CD4-positive, alpha-beta T cell treated with Interleukin-6 at 100 ng/mL for 8 hours (primary cell): ENCODE data around the gene SLC30A2.
A peak's percentile ranks its signal among the peaks of the same experiment; 100 is the strongest.

Source experiments
- DNase-seq: peaks from one replicate; pipeline ENCODE4 v3.0.0-alpha.2; 2020; ENCODE audit warnings: mixed read lengths, low spot score

Gene SLC30A2

DNA sequence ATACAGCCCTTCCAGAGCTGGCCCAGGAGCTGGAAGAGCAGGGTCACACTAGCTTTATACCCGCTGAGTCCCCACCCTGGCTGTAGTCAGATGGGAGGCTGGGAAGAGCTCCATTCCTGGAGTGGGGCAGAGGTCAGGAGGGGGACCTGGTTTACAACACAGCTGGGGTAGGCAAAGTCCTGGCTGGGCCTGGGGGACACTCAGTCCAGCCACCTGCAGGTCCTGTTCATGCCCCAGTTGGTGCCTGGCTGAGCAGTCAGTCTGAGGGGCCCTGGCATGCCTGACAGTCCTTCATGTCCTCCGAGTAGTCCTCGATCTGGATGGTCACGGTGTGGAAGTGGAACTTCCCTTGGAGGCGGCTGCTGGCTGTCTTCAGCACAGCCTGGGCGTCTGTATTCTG is 7.0 kb downstream of the SLC30A2 start:
- DNase-seq = no peak

DNA sequence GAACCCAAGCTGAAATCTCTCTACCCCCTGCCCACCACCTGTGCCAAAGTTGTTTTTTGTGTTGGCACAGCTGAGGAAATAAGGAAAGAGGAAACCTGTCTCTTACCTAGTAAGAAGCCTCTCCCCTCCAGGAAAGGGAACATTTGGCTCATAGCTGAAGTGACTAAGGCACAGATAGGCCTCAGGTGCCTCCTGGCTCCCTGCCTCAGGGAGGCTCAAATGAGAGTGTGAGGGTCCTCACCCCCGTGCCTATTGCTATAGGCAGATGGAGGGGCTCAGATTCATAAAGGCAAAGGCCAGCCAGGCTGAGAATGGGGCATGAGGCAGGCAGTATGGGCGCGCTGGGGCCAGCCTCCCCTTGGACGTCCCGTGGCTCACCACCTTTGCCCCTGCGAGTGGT is 7.4 kb downstream of the SLC30A2 start:
- DNase-seq = no peak

DNA sequence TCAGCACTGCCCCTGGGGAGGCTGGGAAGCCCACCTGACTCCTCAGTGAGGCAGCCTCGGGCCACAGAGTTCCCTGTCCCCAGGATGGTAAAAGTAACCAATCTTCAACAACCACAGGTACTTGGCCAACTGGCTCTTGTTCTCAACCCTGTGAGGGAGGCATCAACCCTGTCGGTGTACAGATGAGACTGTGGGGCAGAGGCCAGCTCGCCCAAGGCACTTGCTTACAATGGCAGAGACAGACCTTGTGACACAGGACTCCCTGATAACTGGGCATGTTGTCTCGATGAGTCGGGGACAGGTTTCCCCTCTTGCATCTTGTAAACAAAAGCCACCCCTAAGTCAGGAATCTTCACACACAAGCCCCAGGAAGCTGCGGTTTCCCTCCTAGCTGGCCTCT is 8.0 kb downstream of the SLC30A2 start:
- DNase-seq = no peak

DNA sequence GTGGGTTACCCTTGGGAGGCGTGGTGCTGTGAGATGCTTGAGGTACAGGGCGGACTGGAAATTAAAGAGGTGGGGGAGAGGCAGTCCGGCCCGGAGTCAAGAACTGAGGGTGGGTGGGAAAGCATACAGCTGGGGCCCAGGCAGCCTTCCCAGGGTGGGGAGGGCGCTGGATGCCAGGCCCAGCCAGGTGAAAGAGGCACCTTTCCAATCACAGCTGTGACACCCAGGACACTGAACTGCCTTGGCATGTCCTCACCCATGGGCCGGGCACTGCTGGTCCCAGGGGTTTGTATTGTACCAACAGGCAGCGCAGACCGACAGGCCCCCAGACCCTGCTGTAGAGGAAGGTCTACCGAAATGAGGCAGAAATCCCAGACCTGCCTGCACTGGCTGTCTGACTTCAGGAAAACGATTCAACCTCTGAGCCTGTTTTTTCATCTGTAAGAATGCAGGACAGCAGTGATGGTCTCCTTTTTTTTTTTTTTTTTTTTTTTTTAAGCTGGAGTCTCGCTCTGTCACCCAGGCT is 9.1 kb downstream of the SLC30A2 start:
- DNase-seq = no peak

DNA sequence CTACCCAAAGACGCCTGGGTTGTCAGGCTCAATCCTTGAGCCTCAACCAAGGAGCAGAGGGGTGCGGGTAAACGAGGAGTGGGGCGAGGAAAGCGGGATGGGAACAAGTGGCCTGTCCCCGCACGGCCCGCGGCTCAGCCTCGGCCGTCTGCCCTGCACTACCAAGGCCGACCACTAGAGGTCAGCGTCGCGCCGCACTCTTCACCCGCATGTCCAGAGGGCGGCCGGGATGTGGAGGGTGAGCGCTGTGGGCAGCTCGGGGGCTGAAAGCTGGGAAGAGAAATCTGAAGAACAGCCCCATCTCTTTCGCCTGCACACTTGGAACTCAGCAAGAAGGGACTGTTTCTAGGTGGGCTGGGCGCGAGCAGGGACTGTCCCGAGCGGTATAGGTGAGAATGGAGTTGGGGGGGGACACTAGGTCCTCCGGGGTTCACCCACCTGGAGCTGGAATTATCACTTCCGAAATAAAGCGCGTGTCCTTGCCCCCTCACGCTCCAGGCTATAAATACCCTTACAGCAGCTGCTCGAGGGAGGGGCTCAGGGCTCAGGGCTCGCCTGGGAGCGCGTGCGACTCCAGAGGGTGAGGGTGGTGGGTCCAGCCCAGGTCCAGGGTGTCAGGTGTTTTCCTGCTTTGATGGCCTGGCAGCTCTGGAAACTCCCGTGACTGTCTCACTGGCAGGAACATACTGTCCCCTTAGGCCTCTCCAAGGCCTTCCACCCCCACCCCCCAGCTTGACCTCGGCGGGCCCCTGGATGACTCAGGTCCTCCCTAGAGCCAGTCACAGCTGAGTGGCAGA is 9.8 kb downstream of the SLC30A2 start:
- DNase-seq = peak; percentile 61

DNA sequence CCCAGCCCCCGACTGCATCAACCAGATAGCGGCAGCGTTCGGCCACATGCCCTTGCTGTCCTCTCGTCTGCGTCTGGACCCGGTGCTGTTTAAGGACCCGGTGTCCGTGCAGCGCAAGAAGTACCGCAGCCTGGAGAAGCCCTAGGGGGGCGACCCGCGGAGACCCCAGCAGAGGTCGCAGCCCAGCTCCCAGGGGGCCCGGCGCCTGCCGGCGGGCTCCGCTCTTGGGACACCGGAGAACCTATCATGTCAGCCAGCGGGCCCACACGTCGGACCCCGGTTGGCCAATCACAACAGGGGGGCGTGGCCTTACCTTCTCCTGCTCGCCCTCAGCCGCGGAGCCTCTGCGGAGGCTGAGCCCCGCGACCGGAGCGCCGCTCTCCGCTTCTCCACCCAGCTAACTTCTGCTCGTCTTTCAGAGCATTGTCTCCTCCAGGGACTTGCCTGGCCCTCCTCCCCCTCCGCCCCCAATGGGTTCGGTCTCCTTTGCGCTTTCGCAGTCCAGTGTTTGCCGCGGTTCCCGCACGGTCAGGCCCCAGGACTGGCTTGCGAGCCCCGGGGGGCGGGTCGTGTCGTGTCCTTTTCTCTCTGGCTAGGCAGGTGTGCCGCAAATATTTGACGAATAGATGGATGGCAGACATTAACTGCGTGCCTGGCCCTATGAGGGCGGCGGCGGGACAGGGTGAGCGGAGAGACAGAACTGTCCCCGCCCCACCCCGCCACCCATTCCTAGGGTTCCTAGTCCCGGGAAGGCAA is 10.5 kb downstream of the SLC30A2 start:
- DNase-seq = peak; percentile 94

DNA sequence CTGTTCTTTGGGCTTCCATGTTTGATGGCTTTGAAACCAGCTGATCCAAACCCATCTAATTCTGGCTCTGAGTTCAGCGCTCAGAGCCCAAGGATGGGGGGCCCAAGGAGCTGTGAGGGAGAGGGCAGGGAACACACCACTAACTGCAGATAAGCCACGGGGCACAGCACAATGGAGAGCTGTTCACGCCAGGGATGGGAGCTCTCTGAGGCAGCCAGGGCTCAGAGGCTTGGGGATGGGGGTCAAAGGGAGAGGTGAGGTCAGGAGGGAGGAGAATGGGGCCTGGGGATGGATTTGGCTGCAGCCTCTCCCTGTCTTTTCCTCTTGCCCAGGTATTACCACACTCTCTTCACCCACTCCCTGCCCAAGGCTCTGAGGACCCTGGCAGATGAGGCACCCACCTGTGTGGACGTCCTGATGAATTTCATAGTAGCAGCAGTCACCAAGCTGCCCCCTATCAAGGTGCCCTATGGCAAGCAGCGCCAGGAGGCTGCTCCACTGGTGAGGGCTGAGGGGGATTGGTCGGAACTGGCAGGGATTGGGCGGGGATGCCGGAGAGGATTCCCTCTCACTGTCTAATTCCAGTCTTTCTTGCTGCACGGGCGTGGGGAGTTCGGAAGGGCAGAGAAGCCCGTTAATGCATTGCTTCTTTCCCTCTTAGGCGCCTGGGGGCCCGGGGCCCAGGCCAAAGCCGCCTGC is 11.3 kb downstream of the SLC30A2 start:
- DNase-seq = no peak

DNA sequence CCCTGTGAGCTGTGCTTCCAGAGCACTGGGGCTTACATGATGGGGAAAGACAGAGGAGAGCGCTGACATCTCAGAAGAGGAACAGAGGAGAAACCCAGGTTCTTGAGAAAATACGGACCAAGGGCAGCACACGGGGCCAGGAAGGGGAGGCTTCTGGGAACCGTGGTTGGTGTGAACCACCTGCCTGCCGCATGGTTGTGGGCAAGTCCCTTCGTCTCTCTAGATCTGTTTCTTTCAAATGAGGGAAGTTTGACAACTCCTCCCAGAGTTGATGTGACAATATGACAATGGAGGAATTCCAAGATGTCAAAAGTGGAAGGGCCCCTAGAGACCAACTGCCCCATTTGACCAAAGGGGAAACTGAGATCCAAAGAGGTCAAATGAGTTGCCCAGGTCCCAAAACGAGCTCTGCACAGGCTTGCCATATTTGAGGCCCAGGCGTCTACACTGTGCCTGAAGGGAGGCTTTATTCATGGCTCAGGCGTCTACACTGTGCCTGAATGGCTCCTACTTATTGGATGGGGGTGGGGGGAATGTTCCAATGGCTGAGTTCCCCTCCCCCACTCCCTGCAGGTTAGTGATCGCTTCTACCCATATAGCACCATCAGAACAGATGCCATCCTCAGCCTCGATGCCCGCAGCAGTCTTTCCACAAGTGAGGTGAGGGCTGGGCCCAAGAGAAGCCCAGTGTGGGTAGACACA is 13.1 kb downstream of the SLC30A2 start:
- no peak for DNase-seq

DNA sequence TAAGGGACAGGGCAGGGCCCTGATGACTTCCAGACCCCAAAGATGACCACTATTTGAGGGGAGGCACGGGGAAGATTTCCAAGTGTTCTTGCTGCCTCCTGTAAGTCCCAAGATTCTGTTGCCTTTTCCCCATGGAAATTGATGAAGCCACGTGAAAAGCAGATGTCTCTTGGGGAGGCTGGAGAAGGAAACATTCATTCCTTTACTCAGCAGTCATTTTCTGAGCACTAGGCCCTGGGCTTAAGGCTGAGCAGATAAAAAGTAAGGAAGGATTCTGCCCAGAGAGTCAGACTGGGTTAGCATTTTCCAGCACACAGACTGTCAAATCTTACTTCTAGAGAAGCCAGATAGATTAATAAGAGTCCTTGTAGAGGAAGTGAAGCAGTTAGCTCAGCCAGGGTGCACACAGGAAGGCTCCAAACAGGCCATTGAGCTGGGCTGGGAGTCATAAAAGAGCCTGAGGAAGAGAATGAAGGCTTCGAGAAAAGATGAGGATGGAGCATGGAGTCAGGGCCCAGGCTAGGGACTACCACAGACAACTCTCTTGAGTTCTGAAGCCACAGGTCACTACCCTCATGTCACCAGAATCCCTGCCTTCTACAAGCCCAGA is 14.2 kb downstream of the SLC30A2 start:
- no peak for DNase-seq

DNA sequence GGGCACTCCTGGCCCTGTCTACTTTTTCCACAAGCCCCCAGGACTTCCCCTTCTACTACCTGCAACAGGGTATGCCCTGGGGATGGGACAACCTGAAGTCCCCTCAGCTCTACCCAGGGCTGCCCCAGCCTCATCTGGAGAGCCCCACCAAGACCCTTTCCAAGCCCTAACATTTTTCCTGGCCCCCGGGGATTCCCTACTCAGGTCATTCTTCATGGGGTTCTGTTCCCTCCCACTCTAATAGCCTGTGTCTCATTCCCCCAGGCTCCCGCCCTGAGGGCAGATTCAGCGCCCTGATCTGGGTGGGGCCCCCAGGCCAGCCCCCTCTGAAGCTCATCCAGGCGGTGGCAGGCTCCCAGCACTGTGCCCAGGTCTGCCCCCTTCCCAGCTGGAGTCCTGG is 14.7 kb downstream of the SLC30A2 start:
- no peak for DNase-seq

DNA sequence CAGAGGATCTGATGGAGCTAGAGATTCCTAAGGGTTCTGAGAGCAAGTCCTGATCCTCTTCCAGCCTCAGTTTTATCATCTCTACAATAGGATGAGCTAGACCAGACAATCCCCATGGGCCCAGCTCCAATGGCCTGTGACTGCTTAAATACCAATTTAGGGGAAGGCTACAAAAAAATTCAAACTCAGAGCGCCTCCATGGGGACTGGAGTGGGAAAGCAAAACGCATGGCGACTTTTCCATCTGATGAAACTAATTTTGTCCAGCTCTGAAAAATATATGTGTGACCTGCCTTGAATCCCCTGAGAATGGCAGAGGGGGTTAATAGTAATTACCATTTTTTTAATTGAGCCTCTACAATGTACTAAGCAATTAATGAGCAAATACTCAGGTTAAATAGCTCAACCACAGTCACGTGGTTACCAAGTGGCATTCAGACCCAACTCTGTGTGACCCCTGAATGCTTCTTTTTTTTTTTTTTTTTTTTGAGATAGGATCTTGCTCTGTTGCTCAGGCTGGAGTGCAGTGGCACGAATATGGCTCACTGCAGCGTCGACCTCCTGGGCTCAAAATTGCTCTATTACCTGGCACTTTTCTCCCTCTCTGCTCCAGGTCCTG is 15.9 kb downstream of the SLC30A2 start:
- no peak for DNase-seq

DNA sequence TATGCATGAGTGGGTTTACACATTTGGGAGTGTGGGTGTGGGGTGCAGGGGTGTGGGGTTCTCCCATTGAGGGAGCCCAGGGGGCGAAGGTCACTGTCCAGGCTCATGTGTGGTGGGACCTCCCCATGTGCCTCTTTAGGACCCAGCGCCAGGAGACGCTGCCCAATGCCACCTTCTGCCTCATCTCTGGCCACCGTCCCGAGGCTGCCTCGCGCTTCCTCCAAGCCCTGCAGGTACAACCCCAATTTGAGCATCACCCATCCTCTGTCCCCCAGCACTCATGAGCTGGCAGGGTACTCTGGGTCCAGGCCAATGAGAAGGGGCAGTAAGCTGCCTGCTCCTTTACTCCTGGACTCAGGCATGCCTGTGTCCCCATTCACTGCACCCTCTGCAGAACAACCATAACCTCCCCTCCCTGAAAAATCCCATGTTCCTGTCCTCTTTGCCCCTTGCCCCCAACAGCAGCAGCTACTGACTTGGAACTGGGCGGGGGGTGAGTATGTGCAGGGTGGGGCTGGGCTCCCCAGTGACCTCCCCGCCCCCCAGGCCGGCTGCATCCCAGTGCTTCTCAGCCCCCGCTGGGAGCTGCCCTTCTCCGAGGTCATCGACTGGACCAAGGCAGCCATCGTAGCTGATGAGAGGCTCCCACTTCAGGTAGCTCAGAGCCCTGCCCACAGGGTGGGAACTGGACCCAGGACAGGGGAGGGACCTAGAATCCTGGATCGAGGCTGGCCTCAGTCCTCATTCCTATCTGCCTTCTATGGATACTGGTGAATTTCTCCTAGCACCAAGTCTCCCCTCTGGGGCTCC is 16.7 kb downstream of the SLC30A2 start:
- DNase-seq = no peak

DNA sequence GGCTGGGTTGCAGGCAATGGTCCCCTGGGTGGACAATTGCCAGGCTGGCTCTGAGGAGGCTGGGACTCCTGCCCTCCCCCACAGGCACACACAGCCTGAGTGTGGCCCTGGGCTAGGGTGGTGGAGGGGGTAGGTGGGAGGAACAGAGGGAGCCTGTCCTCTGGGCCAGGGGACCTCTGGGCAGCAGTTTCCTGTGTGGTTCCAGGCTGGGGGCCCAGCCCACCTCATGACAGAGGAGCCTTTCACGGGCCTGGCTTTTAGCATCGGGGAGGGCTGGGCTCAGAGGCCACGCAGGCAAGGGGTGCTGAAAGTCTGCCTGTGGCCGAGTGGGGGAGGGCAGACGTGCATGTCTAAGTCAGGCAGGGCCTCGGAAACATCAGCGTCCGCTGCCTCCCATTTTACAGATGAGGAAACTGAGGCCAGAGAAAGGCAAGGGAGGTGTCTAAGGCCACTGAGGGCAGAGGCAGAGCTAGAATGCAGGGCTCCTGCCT is 17.4 kb downstream of the SLC30A2 start:
- DNase-seq = no peak

DNA sequence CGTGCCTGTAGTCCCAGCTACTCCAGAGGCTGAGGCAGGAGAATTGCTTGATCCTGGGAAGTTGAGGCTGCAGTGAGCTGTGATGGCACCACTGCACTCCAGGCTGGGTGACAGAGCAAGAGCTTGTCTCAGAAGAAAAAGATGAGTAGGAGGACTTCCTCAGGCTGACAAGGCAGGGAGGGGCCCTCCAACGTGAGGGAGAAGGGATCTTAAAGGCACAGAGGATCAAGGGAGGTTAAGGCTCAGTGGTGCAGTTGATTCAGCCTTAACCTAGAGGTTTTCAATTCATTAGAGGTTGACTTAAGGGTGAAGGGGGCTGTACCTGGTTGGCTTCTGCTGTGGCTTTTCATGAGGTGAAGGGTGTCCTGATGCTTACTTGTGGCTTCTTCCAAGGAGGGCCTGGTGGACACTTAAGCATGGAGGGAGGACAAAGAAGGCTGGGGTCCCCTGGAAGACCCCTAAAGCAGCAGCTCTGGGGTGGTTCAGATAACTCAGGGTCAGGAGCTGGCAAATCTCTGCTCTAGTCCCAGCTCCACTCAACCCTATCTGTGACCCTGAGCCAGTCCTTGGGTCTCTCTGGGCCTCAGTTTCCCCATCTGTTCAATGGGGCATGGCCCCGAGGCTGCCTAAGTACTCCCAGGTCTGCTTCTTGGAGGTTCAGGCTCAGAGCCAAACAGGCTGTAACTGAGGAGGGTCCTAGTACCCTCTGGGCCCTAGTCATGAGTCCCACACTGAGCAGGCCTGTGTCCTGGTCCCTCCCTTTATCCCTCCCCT is 18.0 kb downstream of the SLC30A2 start:
- DNase-seq = no peak

DNA sequence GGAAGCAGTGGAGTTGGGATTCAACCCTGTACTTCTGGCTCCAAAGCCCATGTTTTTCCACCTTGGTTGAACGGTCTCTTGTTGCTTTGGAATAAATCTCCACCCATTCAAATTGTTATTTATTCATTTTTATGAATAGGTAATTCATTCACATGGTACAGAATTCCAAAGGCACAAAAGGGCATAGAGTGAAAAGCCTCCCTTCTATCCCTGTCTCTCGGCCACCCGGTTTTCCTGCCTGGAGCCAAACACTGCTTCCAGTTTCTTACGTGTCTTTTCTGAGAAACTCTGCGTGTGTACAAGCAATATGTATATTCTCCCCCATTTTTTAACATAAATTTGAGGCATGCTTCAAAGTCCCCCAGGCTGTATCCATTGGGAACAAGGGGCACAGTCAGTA is 20.4 kb downstream of the SLC30A2 start:
- DNase-seq = no peak

DNA sequence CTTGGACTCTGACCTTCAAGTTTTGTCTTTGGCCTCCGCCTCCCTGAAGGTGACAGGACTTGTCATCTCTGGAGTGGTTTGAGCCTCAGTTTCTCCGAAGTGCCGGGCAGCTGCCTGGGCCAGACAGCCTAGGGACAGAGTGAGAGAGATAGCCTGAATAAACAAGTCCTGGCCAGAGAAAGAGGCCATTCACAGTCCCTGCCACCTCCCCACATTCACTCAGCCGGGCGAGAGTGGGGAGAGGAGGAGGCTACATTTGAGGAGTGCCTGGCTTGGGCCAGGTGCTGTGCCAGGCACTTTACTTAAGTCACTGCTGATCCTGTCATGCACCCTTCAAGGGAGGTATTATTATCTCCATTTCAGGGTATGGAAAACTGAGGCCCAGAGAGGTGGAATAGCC is 20.9 kb downstream of the SLC30A2 start:
- no peak for DNase-seq

DNA sequence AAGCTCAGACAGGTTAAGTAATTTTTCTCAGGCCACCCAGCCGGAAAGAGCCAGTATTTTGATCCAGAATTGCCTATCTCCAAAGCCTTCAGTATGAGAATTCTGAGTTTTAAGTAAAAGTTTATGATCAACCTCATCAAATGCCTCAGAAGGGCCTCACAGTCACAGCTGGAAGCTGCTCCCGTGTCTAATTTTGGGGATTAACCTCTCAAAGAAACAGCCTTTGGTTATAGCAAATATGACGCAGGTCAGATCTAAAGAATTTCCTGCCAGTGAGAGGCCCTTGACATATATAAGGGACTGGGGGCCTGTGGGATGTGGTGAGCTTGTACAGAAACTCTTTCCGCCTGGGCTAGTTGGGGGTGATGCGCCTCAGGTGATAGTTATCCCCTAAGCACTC is 22.1 kb downstream of the SLC30A2 start:
- no peak for DNase-seq

DNA sequence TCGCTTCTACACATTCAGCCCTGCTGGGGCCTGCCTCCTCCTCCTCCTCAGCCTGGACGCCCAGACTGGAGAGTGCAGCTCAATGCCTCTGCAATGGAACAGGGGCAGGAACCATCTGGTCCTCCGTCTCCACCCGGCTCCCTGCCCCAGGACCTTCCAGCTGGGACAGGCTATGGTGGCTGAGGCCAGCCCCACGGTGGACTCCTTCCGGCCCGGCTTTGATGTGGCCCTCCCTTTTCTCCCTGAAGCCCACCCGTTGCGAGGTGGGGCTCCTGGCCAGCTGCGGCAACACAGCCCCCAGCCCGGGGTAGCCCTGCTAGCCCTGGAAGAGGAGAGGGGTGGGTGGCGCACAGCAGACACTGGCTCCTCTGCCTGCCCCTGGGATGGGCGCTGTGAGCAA is 22.9 kb downstream of the SLC30A2 start:
- no peak for DNase-seq

DNA sequence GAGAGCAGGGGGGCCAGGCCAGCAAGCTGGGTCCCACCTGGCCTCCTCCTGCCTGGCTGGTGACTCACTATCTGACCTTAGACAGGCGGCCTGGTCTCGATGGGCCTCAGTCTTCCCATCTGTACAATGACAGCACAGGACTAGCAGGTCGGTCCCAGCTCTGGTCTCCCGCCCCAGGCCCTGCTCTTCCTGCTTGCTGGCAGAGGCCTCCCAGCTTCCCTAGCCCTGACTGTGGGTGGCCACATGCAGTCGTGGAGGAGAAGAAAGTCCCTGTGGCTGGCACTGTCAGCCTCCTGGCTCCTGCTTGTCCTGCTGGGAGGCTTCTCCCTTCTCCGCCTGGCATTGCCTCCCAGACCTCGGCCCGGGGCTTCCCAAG is 23.5 kb downstream of the SLC30A2 start:
- no peak for DNase-seq
